ENCODE results near the gene MRGPRX1. TPM values are rescaled to one million over a fixed set of nuclear protein-coding genes. Genes with fewer than 3 reads are reported as not detected.

The MRGPRX1 gene
- total RNA-seq, result not detected
- polyA plus RNA-seq, result not detected
- long read RNA-seq, donor 1, result 0 reads
- long read RNA-seq, donor 2, result 0 reads
- long read RNA-seq, donor 3, result 0 reads

DNA sequence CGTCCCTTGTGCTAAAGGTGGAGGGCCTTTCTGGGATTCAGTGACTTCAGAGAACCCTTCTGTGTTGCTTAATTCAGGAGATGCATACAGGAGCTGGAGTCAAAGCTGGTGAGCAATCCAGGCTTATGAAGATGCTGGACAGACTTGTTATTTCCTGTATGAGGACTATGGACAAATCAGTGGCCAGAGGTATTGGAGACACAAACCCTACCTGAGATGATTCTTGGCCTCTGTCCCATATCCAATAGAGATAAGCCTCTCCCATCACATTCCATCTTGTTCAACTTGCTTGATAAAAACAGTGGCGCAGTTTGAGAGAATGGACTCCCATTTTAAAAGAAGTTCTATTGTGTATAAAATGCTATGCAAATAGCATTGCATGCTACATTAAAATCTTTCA lies at the start of gene MRGPRX1:
TSS of gene MRGPRX1 (minus strand) at position 101 of the 400 bp plus-strand sequence. CDS start 4,630 bp downstream, outside the sequence.
- H3K36me3 ChIP-seq, result no peaks in the 10 kb centered on the region

DNA sequence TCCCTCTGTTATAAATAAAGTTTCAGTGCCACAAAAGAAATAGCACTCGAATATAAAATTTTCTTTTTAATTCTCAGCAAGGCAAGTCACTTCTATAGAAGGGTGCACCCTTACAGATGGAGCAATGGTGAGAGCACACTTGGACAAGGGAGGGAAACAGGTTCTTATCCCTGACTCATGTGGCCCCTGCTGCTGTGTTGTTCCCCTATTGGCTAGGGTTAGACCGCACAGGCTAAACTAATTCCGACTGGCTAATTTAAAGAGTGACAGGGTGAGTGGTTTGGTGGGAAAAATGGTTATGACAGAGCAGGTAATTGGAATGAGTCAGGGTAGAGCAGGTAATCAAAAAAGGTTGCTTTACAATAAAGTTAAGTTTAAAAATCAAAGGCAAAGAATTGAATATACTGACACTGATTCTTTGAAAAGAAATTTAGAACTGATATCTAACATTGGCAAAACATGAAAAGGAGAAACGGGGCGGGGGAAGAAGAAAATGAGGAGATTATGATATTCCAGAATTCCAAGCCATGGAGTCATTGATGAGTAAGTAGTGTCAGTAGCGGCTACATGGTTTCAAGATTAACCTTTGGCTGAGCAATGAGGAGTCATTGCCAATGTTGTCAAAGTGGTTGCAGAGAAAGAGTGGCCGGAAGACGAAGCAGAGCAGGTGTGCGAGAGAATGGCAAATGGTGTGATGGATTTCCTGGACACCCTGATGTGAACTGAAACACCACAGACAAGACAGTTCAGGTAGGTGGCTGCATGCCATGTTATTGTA lies 48.4 kb upstream of the MRGPRX1 start:
- Histone ChIP-seq H3K36me3 (no peaks in the 10 kb centered on the region), H3K4me3 (no peak overlapping the region), H3K27me3 (no peaks in the 10 kb centered on the region), H3K9me3 (no peaks in the 10 kb centered on the region), H3K4me1 (ENCODE audit: insufficient read depth) (no peaks in the 10 kb centered on the region), H3K27ac (no peak overlapping the region)
- 79 to 83% (median 81%) methylated on average over 9 of the region's 9 CpGs for WGBS, 3 donors
- intact Hi-C loops (cut with DNase I), result no loop called here
- TF ChIP-seq EP300 (IDR thresholded peaks at IDR 0.05), result no peak
- TF ChIP-seq POLR2A (IDR thresholded peaks at IDR 0.05), result no peak
- TF ChIP-seq, protein P1, sequence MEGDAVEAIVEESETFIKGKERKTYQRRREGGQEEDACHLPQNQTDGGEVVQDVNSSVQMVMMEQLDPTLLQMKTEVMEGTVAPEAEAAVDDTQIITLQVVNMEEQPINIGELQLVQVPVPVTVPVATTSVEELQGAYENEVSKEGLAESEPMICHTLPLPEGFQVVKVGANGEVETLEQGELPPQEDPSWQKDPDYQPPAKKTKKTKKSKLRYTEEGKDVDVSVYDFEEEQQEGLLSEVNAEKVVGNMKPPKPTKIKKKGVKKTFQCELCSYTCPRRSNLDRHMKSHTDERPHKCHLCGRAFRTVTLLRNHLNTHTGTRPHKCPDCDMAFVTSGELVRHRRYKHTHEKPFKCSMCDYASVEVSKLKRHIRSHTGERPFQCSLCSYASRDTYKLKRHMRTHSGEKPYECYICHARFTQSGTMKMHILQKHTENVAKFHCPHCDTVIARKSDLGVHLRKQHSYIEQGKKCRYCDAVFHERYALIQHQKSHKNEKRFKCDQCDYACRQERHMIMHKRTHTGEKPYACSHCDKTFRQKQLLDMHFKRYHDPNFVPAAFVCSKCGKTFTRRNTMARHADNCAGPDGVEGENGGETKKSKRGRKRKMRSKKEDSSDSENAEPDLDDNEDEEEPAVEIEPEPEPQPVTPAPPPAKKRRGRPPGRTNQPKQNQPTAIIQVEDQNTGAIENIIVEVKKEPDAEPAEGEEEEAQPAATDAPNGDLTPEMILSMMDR (IDR thresholded peaks at IDR 0.05), result no peak
- no peak for DNase-seq

More for the DNA sequence above, at the start of gene MRGPRX1:
- TF ChIP-seq POLR2A (IDR thresholded peaks at IDR 0.05), result no peak
- TF ChIP-seq, protein P1 (IDR thresholded peaks at IDR 0.05), result no peak
- no peak for TF ChIP-seq EP300 (IDR thresholded peaks at IDR 0.05)
- H3K9me3 ChIP-seq, result no peaks in the 10 kb centered on the region
- DNase-seq, result no peak
- H3K27me3 ChIP-seq, result no peaks in the 10 kb centered on the region
- intact Hi-C loops (cut with DNase I), result no loop called here
- H3K4me1 ChIP-seq (ENCODE audit: insufficient read depth), result no peaks in the 10 kb centered on the region
- H3K27ac ChIP-seq, result no peak within 1 kb of the TSS
- H3K4me3 ChIP-seq, result no peak within 1 kb of the TSS
- WGBS, 3 donors, result 64 to 78% (median 71%) methylated on average over 2 of the region's 2 CpGs

DNA sequence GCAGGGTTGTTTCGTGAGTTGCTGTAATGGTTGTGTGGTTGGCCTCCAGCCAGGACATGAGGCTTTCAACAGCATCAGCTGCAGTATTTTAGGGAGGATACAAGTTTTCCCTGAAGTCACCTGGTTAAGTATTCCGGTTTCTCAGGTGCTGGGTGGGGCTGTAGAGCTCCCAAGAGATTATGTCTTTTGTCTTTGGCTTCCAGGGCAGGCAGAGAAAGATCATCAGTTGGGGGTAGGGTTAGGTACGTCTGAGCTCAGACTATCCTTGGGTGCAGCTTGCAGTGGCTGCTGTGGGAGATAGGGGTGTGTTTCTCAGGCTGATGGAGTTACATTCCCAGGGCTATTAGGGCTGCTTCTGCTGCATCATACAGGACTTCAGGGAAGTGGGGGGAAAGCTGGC lies 47.5 kb upstream of the MRGPRX1 start:
- 25 to 33% (median 26%) methylated on average over 3 of the region's 3 CpGs for WGBS, 3 donors
- H3K27ac ChIP-seq, result no peak overlapping the region
- no peaks in the 10 kb centered on the region for H3K4me1 ChIP-seq (ENCODE audit: insufficient read depth)
- no peaks in the 10 kb centered on the region for H3K36me3 ChIP-seq
- no peaks in the 10 kb centered on the region for H3K9me3 ChIP-seq
- no peak overlapping the region for H3K4me3 ChIP-seq
- no peaks in the 10 kb centered on the region for H3K27me3 ChIP-seq
- DNase-seq, result no peak
- TF ChIP-seq, protein P1 (IDR thresholded peaks at IDR 0.05), result no peak
- no peak for TF ChIP-seq EP300 (IDR thresholded peaks at IDR 0.05)
- TF ChIP-seq POLR2A (IDR thresholded peaks at IDR 0.05), result no peak
- intact Hi-C loops (cut with DNase I), result no loop called here

DNA sequence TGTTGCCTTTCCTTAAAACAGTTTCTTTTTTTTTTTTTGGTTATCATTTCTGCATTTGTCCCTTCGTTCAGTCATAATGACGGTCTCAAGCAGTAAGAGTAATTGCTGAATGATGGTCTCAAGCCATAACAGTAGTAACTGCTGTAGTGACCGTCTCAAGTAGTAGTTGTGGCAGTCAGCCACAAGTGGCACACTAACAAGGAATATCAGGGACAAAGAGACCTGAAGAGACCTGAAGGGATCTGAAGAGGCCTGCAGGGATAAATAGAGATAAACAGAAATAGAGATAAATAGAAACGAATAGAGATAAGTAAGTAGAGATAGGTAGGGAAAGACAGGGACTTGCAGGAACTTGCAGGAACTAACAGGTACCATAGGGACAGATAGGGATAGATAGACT lies 42.7 kb upstream of the MRGPRX1 start:
- DNase-seq, result no peak
- 68 to 74% (median 69%) methylated on average over 4 of the region's 4 CpGs for WGBS, 3 donors
- Histone ChIP-seq H3K36me3 (no peaks in the 10 kb centered on the region), H3K9me3 (no peaks in the 10 kb centered on the region), H3K27me3 (no peaks in the 10 kb centered on the region), H3K27ac (no peak overlapping the region), H3K4me3 (no peak overlapping the region), H3K4me1 (ENCODE audit: insufficient read depth) (no peaks in the 10 kb centered on the region)
- TF ChIP-seq, protein P1 (IDR thresholded peaks at IDR 0.05), result no peak
- TF ChIP-seq EP300 (IDR thresholded peaks at IDR 0.05) (no peak), POLR2A (IDR thresholded peaks at IDR 0.05) (no peak)
- intact Hi-C loops (cut with DNase I), result no loop called here
